RWPE2 (cell line): ENCODE data around the gene ARSD.
"Not testable (repeated sequence)": the region's sequence is repeated elsewhere in the genome, so short reads cannot be mapped to it uniquely, and the experiment has no call there.

Experiments
- ATAC-seq: fragments of 200-7000 bp; cut with Tn5 transposase; 3 replicates; pipeline ENCODE4 v1.9.1; 2021; ENCODE audit warnings: low read depth
- DNase-seq: peaks from one replicate; pipeline ENCODE4 v3.0.0-alpha.2; 2020; ENCODE audit warnings: low spot score
- H3K27ac ChIP-seq: fragments of 450-650 bp; 2 replicates; pipeline ENCODE4 v1.5.1; 2017; ENCODE audit warnings: mild to moderate bottlenecking; ENCODE audit not compliant: poor library complexity, severe bottlenecking
- H3K27me3 ChIP-seq: fragments of 250-450 bp; sonication (Bioruptor Pico); 2 replicates; pipeline ENCODE4 v1.5.1; 2021; ENCODE audit warnings: mild to moderate bottlenecking, moderate library complexity; ENCODE audit not compliant: insufficient read depth, poor library complexity, severe bottlenecking
- H3K36me3 ChIP-seq: fragments of 250-450 bp; sonication (Bioruptor Pico); 2 replicates; pipeline ENCODE4 v1.5.1; 2020; ENCODE audit warnings: low read depth, mild to moderate bottlenecking, moderate library complexity
- H3K4me1 ChIP-seq: fragments of 250-450 bp; sonication (Bioruptor Pico); 2 replicates; pipeline ENCODE4 v1.5.1; 2021; ENCODE audit warnings: mild to moderate bottlenecking, moderate library complexity; ENCODE audit not compliant: insufficient read depth, poor library complexity, severe bottlenecking
- H3K4me3 ChIP-seq: fragments of 250-450 bp; sonication (Bioruptor Pico); 2 replicates; pipeline ENCODE4 v1.5.1; 2021; ENCODE audit warnings: mild to moderate bottlenecking, moderate library complexity; ENCODE audit not compliant: severe bottlenecking
- H3K9me3 ChIP-seq: fragments of 250-450 bp; sonication (Bioruptor Pico); 2 replicates; pipeline ENCODE4 v1.5.1; 2021; ENCODE audit warnings: mild to moderate bottlenecking, moderate library complexity; ENCODE audit not compliant: severe bottlenecking
- CTCF ChIP-seq: fragments of 450-650 bp; IDR thresholded peaks from one replicate; pipeline ENCODE4 v1.5.1; 2017; ENCODE audit warnings: mild to moderate bottlenecking, moderate library complexity; ENCODE audit not compliant: poor library complexity, severe bottlenecking

The ARSD gene

GRCh38 chrX:2898846-2899512 is 30.2 kb downstream of the ARSD start:
- no peak for DNase-seq
- Histone ChIP-seq H3K4me1 (peaks cover 7% of the 10 kb centered on the region), H3K27me3 (no peaks in the 10 kb centered on the region), H3K9me3 (no peaks in the 10 kb centered on the region), H3K36me3 (no peaks in the 10 kb centered on the region), H3K4me3 (no peak overlapping the region), H3K27ac (no peak overlapping the region)
- no peak for ATAC-seq
- no peak for TF ChIP-seq CTCF

- H3K27ac ChIP-seq, DNase-seq: not testable (repeated sequence)
- ATAC-seq, result peak; percentile 51
Observed at GRCh38 chrX:2897690-2898623, 31.2 kb downstream of the ARSD start.

GRCh38 chrX:2897311-2897689 is 31.8 kb downstream of the ARSD start:
- no peak overlapping the region for H3K27ac ChIP-seq
- H3K9me3 ChIP-seq, result no peaks in the 10 kb centered on the region
- no peaks in the 10 kb centered on the region for H3K36me3 ChIP-seq
- ATAC-seq (no peak), DNase-seq (no peak)
- no peak overlapping the region for H3K4me3 ChIP-seq
- no peaks in the 10 kb centered on the region for H3K27me3 ChIP-seq
- no peak for TF ChIP-seq CTCF
- H3K4me1 ChIP-seq, result peaks cover 7% of the 10 kb centered on the region

More at GRCh38 chrX:2897690-2898623, 31.2 kb downstream of the ARSD start:
- H3K4me1 ChIP-seq, H3K4me3 ChIP-seq, H3K27me3 ChIP-seq, H3K9me3 ChIP-seq, H3K36me3 ChIP-seq: not testable (repeated sequence)

GRCh38 chrX:2894885-2895292 is 34.2 kb downstream of the ARSD start:
- DNase-seq, result no peak
- Histone ChIP-seq H3K27me3 (no peaks in the 10 kb centered on the region), H3K4me3 (no peak overlapping the region), H3K27ac (no peak overlapping the region), H3K4me1 (peaks cover 7% of the 10 kb centered on the region), H3K9me3 (no peaks in the 10 kb centered on the region), H3K36me3 (no peaks in the 10 kb centered on the region)
- peak; percentile 25; the same call in 2 of the 3 replicates for ATAC-seq
- TF ChIP-seq CTCF, result no peak

- no peak for DNase-seq
- H3K4me1 ChIP-seq, result no peaks in the 10 kb centered on the region
- no peak overlapping the region for H3K4me3 ChIP-seq
- TF ChIP-seq CTCF, result no peak
- H3K27me3 ChIP-seq, result no peaks in the 10 kb centered on the region
- no peak overlapping the region for H3K27ac ChIP-seq
- no peaks in the 10 kb centered on the region for H3K36me3 ChIP-seq
- no peak for ATAC-seq
- H3K9me3 ChIP-seq, result no peaks in the 10 kb centered on the region
Observed at GRCh38 chrX:2892816-2893215, 36.3 kb downstream of the ARSD start.

- H3K9me3 ChIP-seq, ATAC-seq, H3K4me1 ChIP-seq, H3K36me3 ChIP-seq, H3K4me3 ChIP-seq, H3K27ac ChIP-seq, H3K27me3 ChIP-seq, DNase-seq: not testable (repeated sequence)
Observed at GRCh38 chrX:2890536-2891460, 38.3 kb downstream of the ARSD start.

GRCh38 chrX:2889706-2890490 is 39.2 kb downstream of the ARSD start:
- H3K4me3 ChIP-seq, H3K27me3 ChIP-seq, H3K36me3 ChIP-seq, ATAC-seq, H3K27ac ChIP-seq, DNase-seq, H3K9me3 ChIP-seq, H3K4me1 ChIP-seq: not testable (repeated sequence)
